A549 (cell line): ENCODE data around the gene MYO5C. TPM values are rescaled to one million over a fixed set of nuclear protein-coding genes. Genes with fewer than 3 reads are reported as not detected.
"Not testable (repeated sequence)": the region's sequence is repeated elsewhere in the genome, so short reads cannot be mapped to it uniquely, and the experiment has no call there.

ENCODE experiments used
- ATAC-seq, 2 experiments: fragments of 200-7000 bp in 1 of 2; fragments of >200 bp in 1 of 2; cut with Nextera tagmentation in 1 of 2; cut with Tn5 transposase in 1 of 2; 3 replicates each; pipeline versions ENCODE4 v1.8.0 to v1.9.1; 2018 to 2020; ENCODE audit warnings: mild to moderate bottlenecking in 1 of 2, moderate library complexity in 1 of 2
- CTCF ChIA-PET: fragments of 300-600 bp; sonication (Branson Sonifier 250); formaldehyde crosslinking; extraction: SDS; loops from one replicate; lab custom pipeline; 2021; ENCODE audit warnings: antibody characterized with exemption, inconsistent platforms; lab: Yijun Ruan, JAX
- POLR2A ChIA-PET: fragments of 350-600 bp; formaldehyde crosslinking; extraction: SDS; loops from one replicate; lab custom pipeline; 2021; ENCODE audit warnings: antibody characterized with exemption, inconsistent platforms; lab: Yijun Ruan, JAX
- DNase-seq, 2 experiments: peaks; one replicate each; pipeline versions ENCODE4 v3.0.0 to v3.0.0-alpha.2; 2011 to 2016; ENCODE audit warnings: low read depth in 1 of 2, low spot score in 1 of 2
- FAIRE-seq: peaks from 2 replicates; lab custom pipeline; 2011; peaks lifted over from hg19 to GRCh38; lab: Jason Lieb, UNC
- H3K27ac ChIP-seq, 2 experiments: fragments of >200 bp; sonication (Bioruptor Twin); formaldehyde crosslinking; 3 replicates each; pipeline ENCODE4 v1.5.1; 2016 to 2017
- H3K4me1 ChIP-seq: fragments of >200 bp; sonication (Bioruptor Twin); formaldehyde crosslinking; 3 replicates; pipeline ENCODE4 v1.6.1; 2016
- H3K4me2 ChIP-seq: fragments of >200 bp; sonication (Bioruptor Twin); formaldehyde crosslinking; 3 replicates; pipeline ENCODE4 v1.6.1; 2016
- H3K4me3 ChIP-seq: fragments of >200 bp; sonication (Bioruptor Twin); formaldehyde crosslinking; 3 replicates; pipeline ENCODE4 v1.5.1; 2016
- H3K9me3 ChIP-seq: fragments of >200 bp; sonication (Bioruptor Twin); formaldehyde crosslinking; 3 replicates; pipeline ENCODE4 v1.6.1; 2016
- CBX2 ChIP-seq: fragments of 200-600 bp; sonication (generic); IDR thresholded peaks from 2 replicates; pipeline ENCODE4 v1.6.1; 2016; ENCODE audit warnings: low read depth, mild to moderate bottlenecking, borderline replicate concordance
- CBX8 ChIP-seq: fragments of 200-600 bp; sonication (generic); IDR thresholded peaks from 2 replicates; pipeline ENCODE4 v1.6.1; 2016
- CEBPB ChIP-seq, 2 experiments: fragments of >200 bp in 1 of 2; sonication (Bioruptor Twin) in 1 of 2; formaldehyde crosslinking in 1 of 2; IDR thresholded peaks; 2 replicates each; pipeline ENCODE4 v1.6.1; 2012 to 2016
- CHD2 ChIP-seq: fragments of 150-350 bp; IDR thresholded peaks from 2 replicates; pipeline ENCODE4 v1.6.1; 2014; ENCODE audit warnings: low read length; ENCODE audit not compliant: partially characterized antibody
- CHD4 ChIP-seq: fragments of 200-600 bp; sonication (generic); IDR thresholded peaks from 2 replicates; pipeline ENCODE4 v1.6.1; 2016; ENCODE audit warnings: antibody characterized with exemption, mild to moderate bottlenecking, borderline replicate concordance
- ELK1 ChIP-seq: fragments of 150-350 bp; IDR thresholded peaks from 2 replicates; pipeline ENCODE4 v1.6.1; 2014; ENCODE audit warnings: low read depth, mild to moderate bottlenecking, low read length
- ESRRA ChIP-seq: fragments of 150-350 bp; IDR thresholded peaks from 2 replicates; pipeline ENCODE4 v1.6.1; 2014; ENCODE audit warnings: mild to moderate bottlenecking, low read length, borderline replicate concordance
- FOSB ChIP-seq: fragments of 250-450 bp; sonication (Bioruptor Pico); IDR thresholded peaks from 2 replicates; pipeline ENCODE4 v1.5.0; 2020; ENCODE audit warnings: mild to moderate bottlenecking, moderate library complexity
- GATA3 ChIP-seq: IDR thresholded peaks from 2 replicates; pipeline ENCODE4 v1.6.1; 2012; ENCODE audit warnings: borderline replicate concordance
- HDAC2 ChIP-seq: fragments of 200-600 bp; sonication (generic); IDR thresholded peaks from 2 replicates; pipeline ENCODE4 v1.6.1; 2016
- HES2 ChIP-seq: fragments of >200 bp; sonication (Bioruptor Twin); formaldehyde crosslinking; IDR thresholded peaks from 2 replicates; pipeline ENCODE4 v1.6.1; 2016
- JUN ChIP-seq, 2 experiments: fragments of >200 bp; sonication (Bioruptor Twin); formaldehyde crosslinking; IDR thresholded peaks; 2 replicates in 1 of 2; 3 replicates in 1 of 2; pipeline ENCODE4 v1.6.1; 2016 to 2017
- JUNB ChIP-seq: fragments of >200 bp; sonication (Bioruptor Twin); formaldehyde crosslinking; IDR thresholded peaks from 2 replicates; pipeline ENCODE4 v1.6.1; 2016
- KDM1A ChIP-seq: fragments of 200-600 bp; sonication (generic); IDR thresholded peaks from 2 replicates; pipeline ENCODE4 v1.6.1; 2016; ENCODE audit warnings: low read depth, mild to moderate bottlenecking
- KDM5A ChIP-seq: fragments of 200-600 bp; sonication (generic); IDR thresholded peaks from 2 replicates; pipeline ENCODE4 v1.6.1; 2016; ENCODE audit warnings: antibody characterized with exemption, mild to moderate bottlenecking
- MYC ChIP-seq: IDR thresholded peaks from 2 replicates; pipeline ENCODE4 v1.6.1; 2012; ENCODE audit warnings: mild to moderate bottlenecking, inconsistent platforms, low read length, improper control_type of control experiment, borderline replicate concordance
- NPAS2 ChIP-seq: fragments of 250-450 bp; sonication (Bioruptor Pico); IDR thresholded peaks from 2 replicates; pipeline ENCODE4 v1.8.0; 2022; ENCODE audit warnings: mild to moderate bottlenecking, moderate library complexity, borderline replicate concordance
- SREBF2 ChIP-seq: fragments of 450-650 bp; IDR thresholded peaks from 2 replicates; pipeline ENCODE4 v1.6.1; 2014; ENCODE audit warnings: mild to moderate bottlenecking, moderate library complexity
- ZNF302 ChIP-seq: fragments of 250-450 bp; sonication (Bioruptor Pico); IDR thresholded peaks from 2 replicates; pipeline ENCODE4 v1.9.0; 2021; ENCODE audit warnings: inconsistent platforms, mild to moderate bottlenecking, moderate library complexity
- WGBS: methylation state at CpG from one replicate; pipeline ENCODE4 v1.1.6; 2017; ENCODE audit errors: missing lambda C conversion rate; 5-methylcytosine and 5-hydroxymethylcytosine counted together
- polyA plus RNA-seq, 4 experiments: library from polyadenylated mRNA; depleted of rRNA in 3 of 4; stranded (reverse); fragments of >200 nt; fragmentation: RNase III in 1 of 4; extraction: RNeasy Plus Mini Kit Qiagen cat#74134 plus additional on column Dnase treatment in 1 of 4; gene quantifications; 2 replicates in 3 of 4; 3 replicates in 1 of 4; pipeline ENCODE4 v1.2.3, GENCODE V29; 2011 to 2017
- TF ChIP-seq, protein P1 (sequence below): IDR thresholded peaks from 2 replicates; pipeline ENCODE4 v1.6.1; 2012; ENCODE audit warnings: low read depth, borderline replicate concordance
- TF ChIP-seq, protein P2 (sequence below): IDR thresholded peaks from 2 replicates; pipeline ENCODE4 v1.6.1; 2012

The MYO5C gene
- polyA plus RNA-seq, 2 of the 4 experiments (the other 2 are of a cell fraction), result 6.2 to 27.6 TPM

DNA sequence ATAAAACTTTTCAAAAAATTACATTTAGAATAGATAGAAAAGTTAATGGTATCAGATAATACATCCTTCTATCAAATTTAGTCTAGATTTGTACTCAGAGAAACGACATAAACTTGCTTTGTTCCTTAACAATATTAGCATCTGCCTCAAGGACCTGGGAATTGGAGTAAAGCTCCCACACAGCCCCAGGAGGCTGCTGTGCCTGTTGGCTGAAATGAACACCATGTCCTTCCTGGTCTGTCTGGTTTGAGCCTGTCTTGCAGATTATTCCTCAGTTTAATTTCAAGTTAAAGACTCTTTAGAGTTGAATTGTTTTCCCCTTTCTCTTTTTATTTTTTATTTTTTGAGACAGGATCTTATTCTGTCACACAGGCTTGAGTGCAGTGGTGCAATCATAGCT lies 123.8 kb downstream of the MYO5C start (continued):
- TF ChIP-seq ELK1, result no peak
- TF ChIP-seq, all 56 proteins: peak for 0

DNA sequence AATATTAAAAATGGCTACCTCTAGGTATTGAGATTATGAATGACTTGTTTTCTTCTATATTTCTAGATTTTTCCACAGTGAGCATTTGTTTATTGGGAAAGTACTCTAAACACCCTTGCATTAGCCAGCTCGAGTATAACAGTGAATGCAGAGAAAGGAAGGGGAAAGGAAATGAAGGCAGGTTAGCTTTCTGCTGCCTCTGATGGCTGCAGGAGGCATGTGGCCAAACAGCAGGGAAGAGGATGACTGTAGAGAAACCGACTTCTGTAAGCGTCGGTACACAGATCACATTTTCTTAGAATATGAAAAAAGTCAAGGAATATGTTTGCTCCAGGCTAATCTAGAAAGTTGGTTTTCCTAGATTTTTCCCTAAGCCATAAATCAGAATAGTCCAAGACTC lies 124.2 kb downstream of the MYO5C start:
- WGBS, result 57% methylated on average over 4 of the region's 4 CpGs
- DNase-seq, result no peak
- TF ChIP-seq SREBF2 (no peak), CHD4 (no peak), KDM1A (no peak), MYC (no peak), CBX8 (no peak), HES2 (no peak), KDM5A (no peak), ZNF302 (CRISPR knock-in tag) (no peak), CEBPB (IDR thresholded peaks at IDR 0.05) (no peak), JUNB (no peak), NPAS2 (no peak), CHD2 (no peak), FOSB (no peak), JUN (IDR thresholded peaks at IDR 0.05) (no peak), ESRRA (no peak), CBX2 (no peak), GATA3 (no peak), HDAC2 (no peak)
- TF ChIP-seq, protein P1, sequence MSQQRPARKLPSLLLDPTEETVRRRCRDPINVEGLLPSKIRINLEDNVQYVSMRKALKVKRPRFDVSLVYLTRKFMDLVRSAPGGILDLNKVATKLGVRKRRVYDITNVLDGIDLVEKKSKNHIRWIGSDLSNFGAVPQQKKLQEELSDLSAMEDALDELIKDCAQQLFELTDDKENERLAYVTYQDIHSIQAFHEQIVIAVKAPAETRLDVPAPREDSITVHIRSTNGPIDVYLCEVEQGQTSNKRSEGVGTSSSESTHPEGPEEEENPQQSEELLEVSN, result no peak
- TF ChIP-seq, protein P2, sequence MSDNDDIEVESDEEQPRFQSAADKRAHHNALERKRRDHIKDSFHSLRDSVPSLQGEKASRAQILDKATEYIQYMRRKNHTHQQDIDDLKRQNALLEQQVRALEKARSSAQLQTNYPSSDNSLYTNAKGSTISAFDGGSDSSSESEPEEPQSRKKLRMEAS, result no peak
- TF ChIP-seq, all 56 proteins: peak for 0
- CTCF ChIA-PET, result interaction anchor here (0.6 to 4.0 kb wide), 13 partner anchors 12 to 522 kb away, joined by 3 to 15 read pairs (median 3); partner anchors contain the start of gene GNB5
- FAIRE-seq (no peak), ATAC-seq (peak; percentile 64 to 65; a peak in 5 of 6 replicates)
- Histone ChIP-seq H3K4me2 (no peak overlapping the region), H3K27ac (no peak overlapping the region), H3K4me3 (no peak overlapping the region), H3K4me1 (no peaks in the 10 kb centered on the region), H3K9me3 (no peaks in the 10 kb centered on the region)
- POLR2A ChIA-PET, result interaction anchor here (0.7 to 1.8 kb wide), 2 partner anchors 8 to 67 kb away, joined by 4 to 20 read pairs; no protein-coding TSS in a partner anchor

- not testable (repeated sequence) for DNase-seq, ATAC-seq, H3K4me1 ChIP-seq, H3K9me3 ChIP-seq, H3K27ac ChIP-seq, H3K4me3 ChIP-seq, FAIRE-seq, H3K4me2 ChIP-seq
- WGBS, result 90% methylated on average over 3 of the region's 3 CpGs
- POLR2A ChIA-PET, result interaction anchor here (1.8 kb wide), 1 partner anchor 9 kb away, joined by 20 read pairs; no protein-coding TSS in a partner anchor
- CTCF ChIA-PET, result interaction anchor here (1.0 to 1.5 kb wide), 8 partner anchors 9 to 93 kb away, joined by 3 to 4 read pairs (median 3); partner anchors contain the start of gene GNB5
Measured at GRCh38 chr15:52170199-52170598, 125.4 kb downstream of the MYO5C start.

DNA sequence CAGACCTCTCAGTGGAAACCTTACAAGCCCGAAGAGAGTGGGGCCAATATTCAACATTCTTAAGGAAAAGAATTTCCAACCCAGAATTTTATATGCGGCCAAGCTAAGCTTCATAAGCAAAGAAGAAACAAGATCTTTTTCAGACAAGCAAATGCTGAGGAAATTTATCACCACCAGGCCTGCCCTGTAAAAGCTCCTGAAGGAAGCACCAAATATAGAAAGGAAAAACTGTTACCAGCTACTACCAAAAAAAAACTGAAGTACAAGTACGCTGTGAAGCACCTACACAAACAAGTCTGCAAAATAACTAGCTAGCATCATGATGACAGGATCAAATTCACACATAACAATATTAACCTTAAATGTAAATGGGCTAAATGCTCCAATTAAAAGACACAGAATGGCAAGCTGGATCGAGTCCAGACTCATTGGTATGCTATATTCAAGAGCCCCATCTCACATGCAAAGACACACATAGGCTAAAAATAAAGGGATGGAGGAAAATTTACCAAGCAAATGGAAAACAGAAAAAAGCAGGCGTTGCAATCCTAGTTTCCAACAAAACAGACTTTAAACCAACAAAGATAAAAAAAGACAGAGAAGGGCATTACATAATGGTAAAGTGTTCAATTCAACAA lies 130.0 kb downstream of the MYO5C start:
- POLR2A ChIA-PET, result interaction anchor here (2.3 kb wide), 1 partner anchor 14 kb away, joined by 11 read pairs; no protein-coding TSS in a partner anchor

More for the DNA sequence above, 130.0 kb downstream of the MYO5C start:
- not testable (repeated sequence) for FAIRE-seq, DNase-seq, H3K4me2 ChIP-seq, H3K9me3 ChIP-seq, H3K4me3 ChIP-seq, ATAC-seq
- peak overlapping the region; percentile 54 to 59; a peak in 4 of 6 replicates for H3K27ac ChIP-seq
- CTCF ChIA-PET, result interaction anchor here (0.5 to 2.8 kb wide), 8 partner anchors 9 to 193 kb away, joined by 3 to 8 read pairs (median 3); no protein-coding TSS in a partner anchor
- 79% methylated on average over 5 of the region's 5 CpGs for WGBS
- H3K4me1 ChIP-seq, result peaks cover 12% of the 10 kb centered on the region; the same call in 2 of the 3 replicates
